HL-60 (cell line): ENCODE measurements around the gene FKBP6.

ENCODE experiments used
- POLR2AphosphoS5 ChIP-seq: IDR thresholded peaks from 2 replicates; pipeline ENCODE4 v1.6.1; 2012; ENCODE audit warnings: low read depth
- TF ChIP-seq, protein P1 (sequence below): IDR thresholded peaks from one replicate; pipeline ENCODE4 v1.5.1; 2011; ENCODE audit warnings: low read length, control low read depth, inconsistent platforms; ENCODE audit not compliant: insufficient read depth

DNA sequence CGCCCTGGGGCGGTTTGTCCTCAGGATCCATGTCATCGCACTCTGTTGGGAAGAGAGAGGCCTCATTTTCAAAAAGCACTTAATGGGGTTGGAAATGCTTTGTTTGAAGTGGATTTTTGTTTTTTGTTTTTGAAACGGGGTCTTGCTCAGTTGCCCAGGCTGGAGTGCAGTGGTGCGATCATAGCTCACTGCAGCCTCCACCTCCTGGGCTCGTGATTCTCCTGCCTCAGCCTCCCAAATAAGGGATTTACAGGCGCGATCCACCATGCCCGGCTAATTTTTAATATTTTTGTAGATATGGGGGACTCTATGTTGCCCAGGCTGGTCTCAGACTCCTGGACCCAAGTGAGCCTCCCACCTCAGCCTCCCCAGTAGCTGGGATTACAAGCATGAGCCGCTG is 735 bp downstream of the FKBP6 start:
- TF ChIP-seq, protein P1, sequence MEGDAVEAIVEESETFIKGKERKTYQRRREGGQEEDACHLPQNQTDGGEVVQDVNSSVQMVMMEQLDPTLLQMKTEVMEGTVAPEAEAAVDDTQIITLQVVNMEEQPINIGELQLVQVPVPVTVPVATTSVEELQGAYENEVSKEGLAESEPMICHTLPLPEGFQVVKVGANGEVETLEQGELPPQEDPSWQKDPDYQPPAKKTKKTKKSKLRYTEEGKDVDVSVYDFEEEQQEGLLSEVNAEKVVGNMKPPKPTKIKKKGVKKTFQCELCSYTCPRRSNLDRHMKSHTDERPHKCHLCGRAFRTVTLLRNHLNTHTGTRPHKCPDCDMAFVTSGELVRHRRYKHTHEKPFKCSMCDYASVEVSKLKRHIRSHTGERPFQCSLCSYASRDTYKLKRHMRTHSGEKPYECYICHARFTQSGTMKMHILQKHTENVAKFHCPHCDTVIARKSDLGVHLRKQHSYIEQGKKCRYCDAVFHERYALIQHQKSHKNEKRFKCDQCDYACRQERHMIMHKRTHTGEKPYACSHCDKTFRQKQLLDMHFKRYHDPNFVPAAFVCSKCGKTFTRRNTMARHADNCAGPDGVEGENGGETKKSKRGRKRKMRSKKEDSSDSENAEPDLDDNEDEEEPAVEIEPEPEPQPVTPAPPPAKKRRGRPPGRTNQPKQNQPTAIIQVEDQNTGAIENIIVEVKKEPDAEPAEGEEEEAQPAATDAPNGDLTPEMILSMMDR: no peak
- no peak for TF ChIP-seq POLR2AphosphoS5
